Fibroblast of skin of back (primary cell): Measurements from ENCODE around the gene CDH13.

ENCODE experiments used
- DNase-seq: peaks from one replicate; pipeline ENCODE4 v3.0.0-alpha.2; 2013

CDH13 gene

GRCh38 chr16:83830769-83831455 lies 1204.1 kb downstream of the CDH13 start:
- DNase-seq, result peak; percentile 33

- no peak for DNase-seq
Measured at GRCh38 chr16:83831456-83831987, 1204.8 kb downstream of the CDH13 start.

- no peak for DNase-seq
Measured at GRCh38 chr16:83833921-83834320, 1207.2 kb downstream of the CDH13 start.

- peak; percentile 78 for DNase-seq
Measured at GRCh38 chr16:83835586-83836566, 1209.1 kb downstream of the CDH13 start.

GRCh38 chr16:83837566-83837965 lies 1210.8 kb downstream of the CDH13 start:
- DNase-seq, result no peak

- DNase-seq, result no peak
Measured at GRCh38 chr16:83838151-83838550, 1211.4 kb downstream of the CDH13 start.

GRCh38 chr16:83839561-83839960 lies 1212.8 kb downstream of the CDH13 start:
- no peak for DNase-seq

GRCh38 chr16:83840060-83840617 lies 1213.4 kb downstream of the CDH13 start:
- DNase-seq, result no peak

GRCh38 chr16:83842291-83842690 lies 1215.5 kb downstream of the CDH13 start:
- no peak for DNase-seq

GRCh38 chr16:83842756-83843507 lies 1216.2 kb downstream of the CDH13 start:
- DNase-seq, result no peak

GRCh38 chr16:83843657-83844056 lies 1216.9 kb downstream of the CDH13 start:
- no peak for DNase-seq

- DNase-seq, result no peak
Measured at GRCh38 chr16:83845263-83845662, 1218.5 kb downstream of the CDH13 start.

GRCh38 chr16:83847371-83848225 lies 1220.8 kb downstream of the CDH13 start:
- DNase-seq, result no peak

GRCh38 chr16:83849421-83849820 lies 1222.7 kb downstream of the CDH13 start:
- no peak for DNase-seq
